SIG-M5 (cell line): ENCODE data around the gene UBE2S.

Experiments
- DNase-seq: peaks from one replicate; lab custom pipeline; 2025; lab: John Stamatoyannopoulos, UW

The UBE2S gene

DNA sequence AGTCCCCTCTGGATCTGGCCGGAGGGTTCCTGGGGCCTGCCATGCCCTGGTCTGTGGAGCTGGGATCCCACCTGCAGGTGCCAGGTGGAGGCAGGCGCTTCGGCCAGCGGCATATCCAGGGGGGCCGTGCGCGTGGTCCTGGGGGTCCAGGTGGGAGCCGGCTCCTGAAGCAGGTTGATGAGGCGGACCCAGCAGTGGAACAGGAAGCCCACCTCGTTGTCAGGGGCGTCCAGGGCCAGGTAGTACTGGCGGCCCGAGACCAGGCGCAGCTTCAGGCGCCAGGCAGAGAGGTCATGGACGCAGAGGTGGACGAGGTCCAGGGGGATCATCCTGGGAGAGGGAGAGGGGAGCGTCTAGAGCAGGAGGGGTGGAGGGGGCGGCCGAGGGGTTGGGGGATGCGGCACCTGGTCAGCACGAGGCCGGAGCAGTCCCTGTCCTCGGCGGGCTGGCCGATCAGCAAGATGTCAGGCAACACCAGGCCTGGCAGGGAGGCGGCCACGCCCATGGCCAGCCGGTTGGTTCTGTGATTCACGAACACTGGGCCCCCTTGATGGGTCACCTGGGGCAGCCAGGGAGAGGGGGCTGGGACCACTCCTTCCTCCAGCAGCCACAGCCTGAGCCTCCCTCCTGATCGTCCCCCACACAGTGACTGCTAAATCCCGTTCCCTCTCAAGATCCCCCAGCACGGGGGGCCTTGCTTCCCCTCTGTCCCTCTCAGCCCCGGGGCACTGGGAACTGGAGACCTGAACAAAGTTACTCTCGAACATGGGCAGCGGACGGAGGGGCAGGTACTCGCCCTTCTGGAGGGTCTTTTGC lies 45.2 kb downstream of the UBE2S start:
- no peak for DNase-seq

DNA sequence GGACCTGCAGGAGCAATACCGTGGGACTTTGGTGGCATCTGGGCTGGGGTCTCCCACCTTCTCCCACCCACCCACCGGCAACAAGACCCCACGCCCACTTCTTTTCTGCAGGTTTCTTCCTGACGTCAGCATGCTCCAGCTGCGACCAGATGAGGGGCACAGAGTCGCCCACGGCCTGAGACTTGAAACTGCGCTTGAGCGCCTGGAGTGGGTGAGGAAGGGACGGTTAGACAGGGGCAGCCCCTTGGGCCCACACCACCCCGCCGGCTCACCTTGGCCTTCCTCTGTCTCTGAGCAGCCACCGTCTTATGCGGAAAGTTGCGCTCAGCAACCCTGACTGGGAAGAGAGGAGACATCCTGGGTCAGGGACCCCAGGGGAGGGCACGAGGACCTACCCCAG lies 46.7 kb downstream of the UBE2S start:
- DNase-seq, result no peak

DNA sequence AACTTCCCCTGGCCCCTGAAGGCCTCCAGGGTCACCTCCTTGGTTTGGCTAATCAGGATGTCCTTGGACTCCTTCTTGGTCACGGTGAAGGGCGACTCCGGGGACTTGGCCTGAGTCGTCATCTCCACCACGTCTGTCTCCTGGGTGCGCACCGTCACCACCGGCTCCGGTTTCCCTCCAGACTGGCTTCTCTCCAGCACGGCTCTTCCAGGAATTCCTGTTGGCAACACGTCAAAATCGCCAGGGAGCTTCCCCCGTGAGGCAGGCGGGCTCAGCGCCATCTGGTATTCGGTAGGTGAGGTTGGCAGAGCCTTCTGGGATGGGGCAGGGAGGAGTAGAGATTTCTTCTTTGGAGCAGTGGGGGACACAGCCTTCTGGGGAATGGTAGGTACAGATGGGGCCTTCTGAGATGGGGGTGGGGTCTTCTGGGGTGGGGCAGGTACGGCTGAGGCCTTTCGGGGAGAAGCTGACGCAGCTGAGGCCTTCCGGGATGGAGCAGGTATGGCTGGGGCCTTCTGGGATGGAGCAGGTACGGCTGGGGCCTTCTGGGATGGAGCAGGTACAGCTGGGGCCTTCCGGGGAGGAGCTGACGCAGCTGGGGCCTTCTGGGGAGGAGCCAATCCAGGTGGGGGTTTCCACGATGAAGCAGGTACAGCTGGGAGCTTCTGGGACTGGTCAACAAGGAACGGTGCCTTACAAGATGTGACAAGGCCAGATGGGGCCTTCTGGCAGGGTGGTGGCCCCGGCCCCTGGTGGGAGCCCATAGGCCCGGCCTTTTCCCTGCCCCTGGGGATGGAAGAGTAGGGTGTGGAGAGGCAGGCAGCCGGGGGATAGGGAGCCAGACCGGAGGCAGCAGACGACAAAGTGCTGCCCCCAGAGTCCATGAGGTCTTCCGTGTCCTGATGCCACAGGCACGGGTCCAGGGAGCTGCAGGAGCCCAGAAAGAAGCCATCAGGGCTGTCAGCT lies 48.4 kb downstream of the UBE2S start:
- DNase-seq, result no peak

DNA sequence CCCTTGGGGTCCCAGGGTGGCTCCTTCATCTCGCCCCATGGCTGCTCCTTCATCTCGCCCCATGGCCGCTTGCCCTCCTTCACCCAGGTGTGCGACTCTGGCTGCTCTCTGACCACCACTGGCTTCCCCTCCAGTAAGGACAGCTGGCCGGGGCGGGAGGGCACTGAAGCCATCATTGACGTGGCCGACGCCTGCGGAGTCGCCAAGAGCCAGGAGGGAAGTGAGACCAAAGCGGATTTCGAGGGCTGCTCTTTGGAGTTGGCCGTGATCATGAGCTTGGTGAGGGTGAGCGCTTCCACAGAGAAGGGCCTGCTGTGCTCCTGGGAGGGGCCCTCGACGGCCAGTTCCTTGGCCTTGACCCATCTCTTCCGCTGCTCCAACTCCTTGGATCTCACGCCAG lies 49.1 kb downstream of the UBE2S start:
- DNase-seq, result no peak

DNA sequence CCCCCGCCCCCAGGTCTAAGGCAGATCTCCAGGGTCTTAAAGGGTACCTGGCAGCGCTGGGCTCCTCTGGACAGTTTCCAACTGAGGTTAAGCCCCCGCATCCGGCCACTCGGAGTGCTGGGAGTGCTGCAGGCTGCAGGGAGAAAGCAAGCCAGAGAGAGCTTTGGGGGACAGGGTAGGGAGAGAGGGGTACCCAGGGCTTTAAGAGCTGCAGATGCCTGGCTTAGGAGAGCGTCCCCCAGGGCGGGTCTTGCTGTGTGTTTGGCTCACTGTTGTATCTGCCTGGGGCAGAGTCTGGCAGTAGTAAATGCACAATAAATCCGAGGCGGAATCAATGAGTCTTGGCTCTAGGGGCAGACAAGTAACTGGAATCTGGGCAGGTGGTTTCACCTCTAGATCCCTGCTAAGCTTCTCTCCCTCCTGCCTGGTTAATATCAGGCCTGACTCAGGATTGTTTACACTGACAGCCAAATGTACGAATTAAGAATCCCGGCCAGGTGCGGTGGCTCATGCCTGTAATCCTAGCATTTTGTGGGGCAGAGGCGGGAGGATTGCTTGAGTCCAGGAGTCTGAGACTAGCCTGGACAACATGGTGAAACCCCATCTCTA lies 52.3 kb downstream of the UBE2S start:
- no peak for DNase-seq

DNA sequence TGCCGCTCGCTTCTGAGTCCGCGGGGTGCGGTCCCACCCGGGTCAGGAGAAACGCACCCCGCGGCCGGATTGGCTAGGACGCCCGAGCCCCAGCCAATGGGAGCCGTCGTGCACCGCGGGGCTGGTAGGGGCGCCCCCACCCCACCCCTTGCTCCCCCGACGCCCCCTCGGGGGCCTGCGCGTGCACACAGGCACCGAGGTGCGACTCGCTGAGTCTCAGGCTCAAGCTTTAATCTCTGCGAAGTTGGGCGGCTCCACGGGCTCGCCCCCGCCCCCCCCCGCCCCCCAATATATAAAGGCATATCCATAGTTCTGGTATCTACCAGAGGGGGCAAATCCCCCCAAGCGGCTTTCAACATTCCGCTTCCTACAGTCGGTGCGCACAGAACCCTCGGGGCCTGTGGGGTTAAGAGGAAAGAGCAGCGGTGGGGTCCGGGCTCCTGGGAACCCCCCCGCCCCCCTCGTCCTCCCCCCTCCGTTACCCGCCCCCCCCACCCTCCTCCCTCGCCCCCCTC lies 52.8 kb downstream of the UBE2S start, which contains the start of gene COX6B2:
Gene COX6B2 (minus strand): TSS at position 22 of the 515 bp plus-strand sequence. CDS start 198 bp downstream, outside the sequence.
- no peak for DNase-seq

DNA sequence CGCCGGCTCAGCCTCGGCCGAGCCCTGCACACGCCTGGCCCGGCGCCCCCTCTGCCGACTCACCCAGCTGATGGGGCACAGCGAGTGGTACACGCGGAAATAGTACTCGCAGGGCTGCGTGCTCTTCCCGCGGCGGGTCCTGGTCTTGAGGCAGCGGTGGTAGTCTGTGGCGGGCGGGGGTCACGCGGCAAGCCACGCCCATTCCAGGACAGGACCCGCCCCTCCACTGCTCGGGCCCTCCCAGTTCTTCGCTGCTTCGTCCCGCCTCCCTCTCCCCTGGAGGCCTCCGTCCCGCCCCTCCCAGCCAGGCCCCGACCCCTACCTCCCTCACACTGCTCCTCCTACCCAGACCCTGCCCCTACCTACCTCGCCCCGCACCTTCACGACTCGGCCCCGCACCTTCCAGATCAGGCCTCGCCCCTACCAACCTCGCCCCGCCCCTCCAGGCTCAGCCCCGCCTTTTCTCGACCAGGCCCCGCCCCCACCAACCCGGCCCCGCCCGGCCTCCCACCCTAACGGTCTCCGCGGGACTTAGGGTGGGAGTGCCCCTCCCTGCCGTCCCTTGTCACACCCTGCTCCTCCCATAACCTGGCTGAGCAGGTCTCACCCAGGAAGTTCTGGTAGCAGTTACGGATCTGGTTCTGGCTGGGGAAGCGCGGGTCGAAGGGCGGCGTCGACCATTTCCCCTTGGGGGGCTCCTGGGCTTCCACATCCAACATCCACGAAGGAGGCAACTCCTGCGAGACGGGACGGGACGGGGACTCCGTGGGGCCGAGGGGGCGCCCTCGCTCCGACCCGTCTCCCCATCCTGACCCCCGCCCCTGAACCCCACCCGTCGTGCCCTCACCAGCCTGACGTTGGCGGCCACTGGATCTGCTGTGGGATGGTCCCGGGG lies 53.5 kb downstream of the UBE2S start:
- no peak for DNase-seq

DNA sequence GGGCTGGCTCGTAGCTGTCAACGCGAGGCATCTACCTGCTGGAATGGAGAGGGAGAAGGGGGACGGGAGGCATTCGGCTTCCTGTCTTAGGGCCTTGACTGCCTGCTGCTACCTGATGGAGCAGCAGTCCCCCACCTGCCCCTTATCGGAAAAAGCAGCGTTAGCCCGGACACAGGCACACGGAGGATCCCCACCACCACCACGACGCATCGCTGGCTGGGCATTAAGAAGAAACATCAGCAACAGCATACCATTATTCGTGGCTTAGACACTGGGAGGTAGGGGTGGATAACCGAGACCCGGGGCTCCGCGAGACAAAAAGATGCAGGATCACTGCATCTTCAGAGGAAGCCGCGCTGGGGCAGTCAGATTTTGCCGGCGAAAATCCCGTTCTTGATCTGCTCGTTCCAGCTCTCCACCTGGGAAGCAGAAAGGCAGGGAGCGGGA lies 54.2 kb downstream of the UBE2S start:
- DNase-seq, result no peak

DNA sequence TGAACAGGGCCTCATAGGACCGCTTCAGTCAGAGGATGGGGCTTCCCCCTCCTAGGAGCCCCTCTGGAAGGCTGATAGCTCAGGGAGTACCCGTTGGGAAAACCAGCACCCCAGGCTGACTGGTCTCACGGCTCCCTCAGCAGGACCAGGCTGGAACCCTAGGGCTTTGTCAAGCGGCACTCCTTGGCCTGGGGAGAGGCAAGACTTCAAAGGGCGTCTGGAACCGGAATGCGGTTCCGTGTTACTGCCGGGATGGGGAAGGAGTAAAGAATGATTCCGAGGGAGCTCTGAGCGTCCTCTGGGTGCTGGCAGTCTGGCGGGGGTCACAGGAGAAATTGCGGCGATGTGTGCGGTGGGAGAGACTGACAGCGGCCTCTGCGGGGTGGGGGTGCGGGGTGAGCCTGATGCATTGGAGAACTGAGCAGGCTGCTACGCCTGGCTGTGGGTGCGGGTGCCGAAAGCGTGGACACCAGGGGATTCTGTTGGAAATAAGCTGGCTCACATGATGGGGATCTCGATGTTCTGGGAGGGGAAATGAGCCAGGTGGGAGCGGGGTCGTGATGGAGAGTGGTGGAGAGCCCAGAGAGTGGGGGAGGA lies 54.9 kb downstream of the UBE2S start:
- DNase-seq, result no peak

DNA sequence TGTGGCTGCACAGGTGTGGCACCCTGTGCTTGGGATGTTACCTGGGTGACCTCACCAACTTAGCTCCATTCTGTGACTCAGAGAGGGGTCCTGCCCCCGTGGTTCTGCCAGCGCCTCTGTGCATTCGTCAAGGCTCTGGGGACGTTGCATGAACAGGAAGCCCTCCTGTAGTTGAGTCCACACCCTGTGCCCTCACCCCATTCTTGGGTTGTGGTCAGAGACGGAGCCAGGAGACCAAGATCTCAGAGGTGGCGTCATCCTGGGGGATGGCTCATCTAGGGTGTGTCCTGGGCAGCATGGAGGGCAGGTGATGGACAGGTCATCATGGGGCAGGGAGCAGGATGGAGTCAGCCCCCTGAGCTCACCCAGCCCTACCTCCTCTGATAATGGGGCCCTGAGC lies 55.5 kb downstream of the UBE2S start:
- no peak for DNase-seq

DNA sequence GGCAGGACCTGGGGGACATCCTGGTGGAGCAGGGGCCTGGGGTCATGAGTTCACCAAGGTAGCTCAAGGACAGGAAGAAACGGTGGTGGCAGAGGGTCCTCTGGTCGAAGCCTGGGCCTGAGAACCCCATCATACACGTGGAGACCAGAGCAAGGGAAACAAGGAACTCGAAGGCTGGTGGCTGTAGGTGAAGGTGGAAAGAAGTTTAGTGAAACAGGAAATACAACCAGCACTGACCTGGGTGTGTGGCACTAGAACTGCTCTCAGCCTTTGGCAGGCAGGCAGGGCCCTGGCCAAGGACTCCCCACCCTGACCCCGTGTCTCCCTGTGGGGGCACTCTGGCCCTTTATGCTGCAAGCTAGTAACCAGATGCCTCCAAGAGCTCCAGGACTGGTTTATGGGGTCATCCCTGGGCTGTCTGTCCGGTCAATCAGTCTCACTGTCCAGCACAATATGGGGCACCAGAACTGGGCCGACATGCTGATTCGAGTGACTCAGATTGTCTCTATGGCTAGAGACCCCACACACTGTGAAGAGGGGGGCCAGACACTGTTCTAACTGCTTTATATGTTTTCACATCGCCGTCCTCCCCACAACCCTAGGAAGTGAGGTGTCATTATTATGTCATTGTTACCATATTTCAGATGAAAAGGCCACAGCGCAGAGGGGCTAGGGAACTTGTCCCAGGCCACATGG lies 56.8 kb downstream of the UBE2S start:
- no peak for DNase-seq
